Measurements from ENCODE around the gene GLI3.

- TF ChIP-seq CTCF (IDR thresholded peaks at IDR 0.05) = no peak
- TF ChIP-seq POLR2A (IDR thresholded peaks at IDR 0.05) = no peak
These were observed 224.1 kb downstream of the GLI3 start for GRCh38 chr7:42012786-42013360.
